GM12874 (cell line): Measurements from ENCODE around the gene UBQLN4.

Source experiments
- CTCF ChIP-seq: IDR thresholded peaks from 2 replicates; pipeline ENCODE4 v1.5.1; 2011; ENCODE audit warnings: low read depth, mild to moderate bottlenecking, control low read depth, low read length, moderate library complexity; ENCODE audit not compliant: insufficient read depth

Gene UBQLN4

GRCh38 chr1:155993595-155993994 is 60.0 kb downstream of the UBQLN4 start:
- TF ChIP-seq CTCF: no peak

GRCh38 chr1:155990005-155990739 is 63.4 kb downstream of the UBQLN4 start:
- TF ChIP-seq CTCF: no peak

GRCh38 chr1:155989242-155990004 is 64.2 kb downstream of the UBQLN4 start:
- peak; percentile 99 for TF ChIP-seq CTCF
